B cell (primary cell): ENCODE results near the gene RIC8B.

ENCODE experiments used
- EZH2 ChIP-seq: IDR thresholded peaks from 2 replicates; pipeline ENCODE4 v1.6.1; 2012; ENCODE audit warnings: borderline replicate concordance, low read depth, mild to moderate bottlenecking, moderate library complexity, low read length; ENCODE audit not compliant: insufficient read depth, poor library complexity, severe bottlenecking
- TF ChIP-seq, protein P1 (sequence below): fragments of 200-600 bp; IDR thresholded peaks from one replicate; pipeline ENCODE4 v1.8.0; 2022; ENCODE audit warnings: antibody characterized with exemption, mild to moderate bottlenecking

DNA sequence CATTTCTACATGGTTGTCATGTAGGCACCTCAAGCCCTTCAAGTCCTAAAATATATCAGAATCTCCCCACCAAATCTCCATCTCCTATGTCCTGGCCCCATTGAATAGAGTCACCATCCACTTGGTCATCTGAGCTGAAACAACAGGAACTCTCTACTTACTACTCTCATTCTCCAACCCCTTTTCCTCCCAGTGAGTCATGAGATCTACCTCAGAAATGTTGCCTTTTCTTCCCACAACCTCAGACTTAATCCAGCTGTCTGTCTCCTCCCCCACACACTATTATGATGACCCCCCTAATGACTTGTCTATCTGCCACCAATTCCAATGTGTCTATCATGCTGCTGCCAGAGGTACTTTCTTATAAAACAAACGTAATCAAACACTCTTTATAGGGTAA, 108.9 kb downstream of the RIC8B start:
- TF ChIP-seq, protein P1, sequence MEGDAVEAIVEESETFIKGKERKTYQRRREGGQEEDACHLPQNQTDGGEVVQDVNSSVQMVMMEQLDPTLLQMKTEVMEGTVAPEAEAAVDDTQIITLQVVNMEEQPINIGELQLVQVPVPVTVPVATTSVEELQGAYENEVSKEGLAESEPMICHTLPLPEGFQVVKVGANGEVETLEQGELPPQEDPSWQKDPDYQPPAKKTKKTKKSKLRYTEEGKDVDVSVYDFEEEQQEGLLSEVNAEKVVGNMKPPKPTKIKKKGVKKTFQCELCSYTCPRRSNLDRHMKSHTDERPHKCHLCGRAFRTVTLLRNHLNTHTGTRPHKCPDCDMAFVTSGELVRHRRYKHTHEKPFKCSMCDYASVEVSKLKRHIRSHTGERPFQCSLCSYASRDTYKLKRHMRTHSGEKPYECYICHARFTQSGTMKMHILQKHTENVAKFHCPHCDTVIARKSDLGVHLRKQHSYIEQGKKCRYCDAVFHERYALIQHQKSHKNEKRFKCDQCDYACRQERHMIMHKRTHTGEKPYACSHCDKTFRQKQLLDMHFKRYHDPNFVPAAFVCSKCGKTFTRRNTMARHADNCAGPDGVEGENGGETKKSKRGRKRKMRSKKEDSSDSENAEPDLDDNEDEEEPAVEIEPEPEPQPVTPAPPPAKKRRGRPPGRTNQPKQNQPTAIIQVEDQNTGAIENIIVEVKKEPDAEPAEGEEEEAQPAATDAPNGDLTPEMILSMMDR = no peak
- TF ChIP-seq EZH2 = no peak
